Measurements from ENCODE around the gene TCF7L1.

Gene TCF7L1

DNA sequence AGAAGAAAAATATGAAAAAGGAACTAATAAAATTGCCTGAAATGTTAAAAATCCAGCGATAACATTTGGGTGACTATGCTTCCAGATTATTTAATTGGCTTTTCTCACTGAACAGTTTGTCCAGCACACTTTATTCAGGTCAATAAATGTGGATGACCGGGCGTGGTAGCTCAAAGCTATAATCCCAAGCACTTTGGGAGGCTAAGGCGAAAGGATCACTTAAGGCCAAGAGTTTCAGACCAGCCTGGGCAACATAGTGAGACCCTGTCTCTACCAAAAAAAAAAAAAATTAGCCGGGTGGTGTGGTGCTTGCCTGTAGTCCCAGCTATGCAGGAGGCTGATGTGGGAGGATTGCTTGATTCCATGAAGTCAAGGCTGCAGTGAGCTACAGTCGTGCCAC is 139.2 kb downstream of the TCF7L1 start:
- H3K9me3 Mint-ChIP-seq (ENCODE audit: low read depth), result no peaks in the 10 kb centered on the region
- no peaks in the 10 kb centered on the region for H3K4me1 Mint-ChIP-seq (ENCODE audit: low read depth)
- no peaks in the 10 kb centered on the region for H3K36me3 Mint-ChIP-seq
- no peak overlapping the region for H3K4me3 Mint-ChIP-seq
- H3K27ac Mint-ChIP-seq, result no peak overlapping the region
- H3K27me3 Mint-ChIP-seq, result peaks cover 1% of the 10 kb centered on the region

DNA sequence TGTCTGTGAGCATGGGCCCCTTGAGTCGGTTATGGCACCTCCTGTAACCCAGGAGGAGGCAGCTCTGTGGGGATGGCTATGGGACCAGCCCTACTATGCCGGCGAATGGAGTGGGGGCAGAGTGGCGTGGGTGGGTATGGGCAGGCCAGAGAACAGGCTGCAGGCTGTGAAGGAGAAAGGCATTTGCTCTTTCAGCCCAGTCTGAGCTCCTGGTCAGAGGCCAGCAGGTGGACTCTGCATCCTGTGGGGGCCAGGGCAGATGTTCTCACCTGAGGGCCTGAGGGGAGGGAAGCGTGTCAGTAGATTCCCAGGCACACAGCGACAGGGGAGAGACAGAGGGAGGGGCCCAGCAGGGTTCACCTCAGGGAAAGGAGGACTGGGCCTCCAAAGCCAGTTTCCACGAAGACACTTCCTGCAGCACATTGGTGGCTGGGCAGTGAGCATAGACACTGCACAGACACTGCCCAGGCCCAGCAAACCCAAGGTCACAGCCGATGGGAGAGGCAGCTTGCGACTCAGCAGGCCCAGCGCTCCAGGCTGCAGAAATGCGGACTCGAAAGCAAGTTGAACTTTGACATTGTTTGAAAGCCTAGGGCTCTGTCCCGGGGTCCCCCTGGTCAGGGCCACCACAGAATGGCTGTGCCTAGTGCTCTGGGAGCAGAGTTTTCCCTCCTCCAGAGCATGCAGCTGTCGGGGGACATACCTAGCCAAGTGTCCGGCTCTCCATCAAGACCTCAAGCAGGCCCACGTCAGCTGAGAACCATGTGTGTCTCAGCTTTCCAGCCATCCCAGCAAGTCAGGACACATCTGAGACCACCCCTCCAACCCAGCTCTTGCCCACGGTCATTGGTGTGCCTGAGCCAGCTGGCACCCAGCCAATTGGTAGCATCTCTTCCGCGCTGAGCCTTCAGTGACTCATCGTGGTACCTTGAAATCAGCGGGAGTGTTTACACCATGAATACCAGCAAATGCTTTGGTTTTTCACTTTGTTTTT is 140.8 kb downstream of the TCF7L1 start:
- H3K4me1 Mint-ChIP-seq (ENCODE audit: low read depth), result no peaks in the 10 kb centered on the region

DNA sequence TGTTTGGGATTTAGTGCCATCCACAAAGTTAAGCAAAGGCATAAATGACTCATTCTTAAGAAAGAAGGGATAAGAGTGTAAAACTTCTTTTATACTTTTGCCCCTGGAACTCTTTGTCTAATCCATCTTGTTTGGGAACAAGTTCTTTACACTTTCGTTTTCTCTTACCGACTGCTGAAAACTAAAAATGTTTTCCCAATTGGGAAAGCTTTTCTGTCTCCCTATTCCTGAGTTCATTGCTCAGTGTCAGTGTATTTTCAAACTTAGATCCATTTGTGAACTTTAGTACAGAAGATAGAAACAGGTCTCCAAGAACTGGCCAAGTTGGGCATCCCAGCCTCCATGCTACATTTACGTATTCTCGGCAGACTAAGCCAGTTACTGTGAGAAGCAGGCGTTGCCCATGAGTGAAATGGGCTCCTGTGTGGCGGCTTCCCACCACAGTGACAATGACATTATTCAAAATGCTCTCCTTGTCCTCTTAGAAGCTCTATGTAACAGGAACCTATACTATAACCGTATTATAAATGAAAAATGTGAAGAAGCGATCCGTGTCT is 142.9 kb downstream of the TCF7L1 start:
- Mint-ChIP-seq H3K4me1 (ENCODE audit: low read depth) (no peaks in the 10 kb centered on the region), H3K27me3 (no peaks in the 10 kb centered on the region), H3K4me3 (no peak overlapping the region), H3K36me3 (no peaks in the 10 kb centered on the region), H3K27ac (peak overlapping the region; percentile 54), H3K9me3 (ENCODE audit: low read depth) (no peaks in the 10 kb centered on the region)

More for the DNA sequence above, 140.8 kb downstream of the TCF7L1 start:
- H3K4me3 Mint-ChIP-seq, result no peak overlapping the region
- H3K36me3 Mint-ChIP-seq, result no peaks in the 10 kb centered on the region
- H3K27ac Mint-ChIP-seq, result no peak overlapping the region
- peaks cover 1% of the 10 kb centered on the region for H3K27me3 Mint-ChIP-seq
- no peaks in the 10 kb centered on the region for H3K9me3 Mint-ChIP-seq (ENCODE audit: low read depth)

DNA sequence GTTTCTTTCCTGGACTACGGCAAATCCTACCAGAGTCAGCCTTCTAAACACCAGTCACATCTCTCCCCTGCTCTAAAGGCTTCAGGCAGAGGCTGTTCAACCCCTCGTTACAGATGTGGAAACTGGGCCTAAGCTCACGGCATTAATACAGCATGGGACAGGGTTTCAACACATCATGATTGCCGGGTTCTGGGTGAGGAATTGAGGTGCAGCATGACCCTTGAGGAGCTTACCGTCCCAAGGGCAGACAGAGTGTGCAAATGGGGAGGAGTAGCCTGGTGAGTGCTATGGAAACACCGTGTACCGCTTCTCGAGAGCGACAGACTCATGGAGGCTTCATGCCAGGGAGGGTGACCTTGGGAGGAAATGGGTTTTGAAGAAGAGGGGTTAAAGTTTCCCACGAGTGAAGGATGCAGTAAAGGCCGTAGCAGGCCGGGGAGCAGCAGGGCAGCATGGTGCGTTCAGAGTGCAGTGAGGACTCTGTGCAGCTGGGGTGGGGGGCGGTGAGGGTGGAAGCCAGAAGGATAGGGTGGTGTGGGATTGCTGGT is 143.5 kb downstream of the TCF7L1 start:
- Mint-ChIP-seq H3K4me1 (ENCODE audit: low read depth) (no peaks in the 10 kb centered on the region), H3K4me3 (no peak overlapping the region), H3K27ac (no peak overlapping the region), H3K9me3 (ENCODE audit: low read depth) (no peaks in the 10 kb centered on the region), H3K36me3 (no peaks in the 10 kb centered on the region), H3K27me3 (no peaks in the 10 kb centered on the region)

DNA sequence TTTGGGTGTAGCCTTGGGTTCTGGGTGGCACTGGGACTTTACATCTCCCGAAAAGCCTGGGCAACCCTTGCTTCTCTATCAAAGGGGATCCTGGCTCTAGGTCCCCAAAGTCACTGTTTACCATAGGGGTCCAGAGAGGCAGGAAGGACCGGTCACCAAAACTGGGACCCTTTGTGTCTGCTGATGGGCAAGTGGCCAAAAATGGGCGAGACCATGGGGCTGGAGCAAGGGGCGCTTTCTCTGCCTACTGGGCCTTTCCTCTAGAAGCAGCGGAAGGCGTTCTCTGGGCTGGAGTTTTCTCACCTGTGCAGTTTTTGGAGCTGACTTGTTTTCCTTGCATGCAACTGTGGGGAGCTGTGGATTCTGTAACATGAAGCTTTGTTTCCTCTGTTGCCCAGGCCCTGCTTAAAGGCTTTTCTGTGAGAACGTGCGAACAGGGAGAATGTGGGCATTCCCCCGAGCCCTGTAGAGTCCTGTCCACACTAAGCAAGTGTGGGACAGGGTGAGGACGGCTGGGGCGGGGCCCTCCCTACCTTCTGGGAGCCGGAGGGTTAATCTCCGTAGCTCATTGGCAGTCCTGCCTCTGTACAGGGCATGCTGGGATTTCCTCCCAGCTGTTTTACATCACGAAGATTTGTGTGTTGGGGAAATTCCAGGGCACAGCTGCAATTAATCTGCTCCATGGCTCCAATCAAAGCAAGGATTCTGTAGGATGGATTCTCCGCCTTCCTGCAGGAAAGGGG is 144.4 kb downstream of the TCF7L1 start:
- Mint-ChIP-seq H3K4me3 (no peak overlapping the region), H3K9me3 (ENCODE audit: low read depth) (no peaks in the 10 kb centered on the region), H3K4me1 (ENCODE audit: low read depth) (no peaks in the 10 kb centered on the region), H3K36me3 (no peaks in the 10 kb centered on the region), H3K27me3 (no peaks in the 10 kb centered on the region), H3K27ac (no peak overlapping the region)

DNA sequence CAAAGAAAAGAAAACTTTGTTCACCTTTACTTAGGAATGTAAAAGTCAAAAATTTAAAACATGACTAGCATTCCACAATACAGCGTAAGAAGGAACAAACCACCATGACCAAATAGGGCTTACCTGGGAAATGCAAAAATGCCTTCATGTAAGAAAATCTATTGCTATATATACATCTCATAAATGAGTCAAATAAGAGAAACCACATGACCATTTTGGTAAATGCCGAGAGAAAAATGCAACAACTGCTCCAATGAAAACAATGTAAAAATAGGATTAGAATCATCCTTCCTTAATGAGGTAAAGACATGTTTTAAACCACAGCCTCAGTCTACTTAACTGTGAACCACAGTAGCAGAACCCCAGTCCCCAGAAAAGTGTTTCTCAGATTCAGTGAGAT is 145.2 kb downstream of the TCF7L1 start:
- H3K27me3 Mint-ChIP-seq, result no peaks in the 10 kb centered on the region

DNA sequence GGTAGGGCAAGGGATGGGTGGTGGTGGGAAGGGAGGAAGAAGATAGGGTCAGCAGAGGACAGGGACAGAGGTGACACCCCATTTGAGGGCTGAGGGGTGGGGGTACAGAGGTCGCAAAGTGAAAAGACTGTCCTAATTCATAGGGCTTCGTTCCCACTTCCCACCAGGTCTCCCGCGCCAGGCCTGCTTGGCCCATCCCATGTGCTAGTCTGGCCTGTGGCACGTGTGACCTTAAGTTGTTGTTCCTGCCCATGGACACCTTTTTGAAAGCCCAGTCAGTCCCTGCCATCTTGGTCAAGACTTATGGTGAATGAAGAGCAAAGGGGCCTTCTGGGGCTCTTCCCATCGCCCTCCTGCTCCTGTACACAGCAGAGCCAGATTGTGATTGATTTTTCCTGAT is 148.4 kb downstream of the TCF7L1 start:
- H3K27me3 Mint-ChIP-seq, result no peaks in the 10 kb centered on the region
- H3K4me3 Mint-ChIP-seq, result no peak overlapping the region

More for the DNA sequence above, 145.2 kb downstream of the TCF7L1 start:
- no peak overlapping the region for H3K4me3 Mint-ChIP-seq
- H3K9me3 Mint-ChIP-seq (ENCODE audit: low read depth), result no peaks in the 10 kb centered on the region
- no peak overlapping the region for H3K27ac Mint-ChIP-seq
- H3K4me1 Mint-ChIP-seq (ENCODE audit: low read depth), result no peaks in the 10 kb centered on the region
- no peaks in the 10 kb centered on the region for H3K36me3 Mint-ChIP-seq

DNA sequence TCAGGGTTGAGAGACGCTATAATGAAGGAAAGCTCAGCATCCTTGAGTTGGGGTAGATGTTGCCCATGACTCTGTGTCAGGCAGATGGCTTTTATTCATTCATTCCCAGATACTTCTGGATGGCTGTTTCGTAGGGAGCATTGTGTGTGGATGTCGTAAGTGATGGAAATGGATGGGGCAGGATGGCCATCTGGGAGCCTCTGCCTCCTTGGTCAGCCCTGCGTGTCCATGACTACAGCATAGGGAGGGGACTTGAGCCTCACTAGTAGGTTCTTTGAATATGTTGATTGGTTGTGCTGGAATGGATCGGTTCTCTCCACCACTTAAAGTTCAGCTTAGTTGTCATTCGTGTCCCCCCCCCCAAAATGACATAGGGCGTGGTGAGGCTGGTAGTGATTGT is 149.7 kb downstream of the TCF7L1 start:
- Mint-ChIP-seq H3K27me3 (no peaks in the 10 kb centered on the region), H3K36me3 (no peaks in the 10 kb centered on the region), H3K9me3 (ENCODE audit: low read depth) (no peaks in the 10 kb centered on the region), H3K4me3 (no peak overlapping the region), H3K27ac (no peak overlapping the region), H3K4me1 (ENCODE audit: low read depth) (peaks cover 4% of the 10 kb centered on the region)

More for the DNA sequence above, 148.4 kb downstream of the TCF7L1 start:
- H3K27ac Mint-ChIP-seq, result no peak overlapping the region
- peaks cover 2% of the 10 kb centered on the region for H3K4me1 Mint-ChIP-seq (ENCODE audit: low read depth)
- H3K9me3 Mint-ChIP-seq (ENCODE audit: low read depth), result no peaks in the 10 kb centered on the region
- no peaks in the 10 kb centered on the region for H3K36me3 Mint-ChIP-seq

DNA sequence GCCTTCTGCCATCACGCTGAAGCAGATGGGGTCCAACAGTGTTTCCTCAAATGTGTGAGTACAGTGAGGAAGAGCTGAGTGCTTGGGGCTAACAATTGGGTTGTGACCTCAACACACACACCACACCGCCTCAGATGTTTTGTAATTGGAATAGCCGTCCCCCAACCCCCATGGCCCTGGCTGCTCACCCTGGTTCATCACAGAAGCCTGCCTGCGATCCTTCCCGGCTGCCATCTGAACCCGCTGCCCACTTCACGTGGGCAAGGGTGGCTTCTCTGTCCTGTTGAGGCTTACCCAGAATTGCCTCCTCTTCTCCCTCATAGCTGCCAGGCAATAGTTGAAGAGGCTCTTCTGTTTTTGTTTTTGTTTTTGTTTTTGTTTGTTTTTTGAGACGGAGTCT is 150.4 kb downstream of the TCF7L1 start:
- Mint-ChIP-seq H3K36me3 (no peaks in the 10 kb centered on the region), H3K4me1 (ENCODE audit: low read depth) (peaks cover 4% of the 10 kb centered on the region), H3K27me3 (no peaks in the 10 kb centered on the region), H3K27ac (no peak overlapping the region), H3K9me3 (ENCODE audit: low read depth) (no peaks in the 10 kb centered on the region), H3K4me3 (no peak overlapping the region)

DNA sequence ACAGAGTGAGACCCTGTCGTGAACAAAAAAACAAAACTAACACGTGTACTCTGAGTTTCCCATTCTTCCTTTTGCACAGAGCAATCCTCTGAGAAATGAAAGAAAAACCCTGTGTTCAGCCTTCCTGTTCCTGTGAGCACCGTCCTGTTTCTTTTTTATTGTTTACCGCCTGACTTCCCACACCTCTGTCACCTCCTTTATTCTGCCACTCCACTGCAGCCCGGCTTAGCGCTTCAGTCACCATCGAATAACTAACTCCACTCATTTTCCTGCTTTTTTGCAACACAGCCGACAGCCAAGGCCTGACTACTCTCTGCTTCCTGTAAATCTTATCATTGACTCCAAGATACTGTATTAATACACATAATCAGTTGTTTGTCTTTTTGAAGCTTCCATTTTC is 153.7 kb downstream of the TCF7L1 start:
- peaks cover 19% of the 10 kb centered on the region for H3K4me1 Mint-ChIP-seq (ENCODE audit: low read depth)
- H3K36me3 Mint-ChIP-seq, result no peaks in the 10 kb centered on the region
- H3K27me3 Mint-ChIP-seq, result no peaks in the 10 kb centered on the region
- no peaks in the 10 kb centered on the region for H3K9me3 Mint-ChIP-seq (ENCODE audit: low read depth)
- H3K4me3 Mint-ChIP-seq, result no peak overlapping the region
- H3K27ac Mint-ChIP-seq, result no peak overlapping the region

DNA sequence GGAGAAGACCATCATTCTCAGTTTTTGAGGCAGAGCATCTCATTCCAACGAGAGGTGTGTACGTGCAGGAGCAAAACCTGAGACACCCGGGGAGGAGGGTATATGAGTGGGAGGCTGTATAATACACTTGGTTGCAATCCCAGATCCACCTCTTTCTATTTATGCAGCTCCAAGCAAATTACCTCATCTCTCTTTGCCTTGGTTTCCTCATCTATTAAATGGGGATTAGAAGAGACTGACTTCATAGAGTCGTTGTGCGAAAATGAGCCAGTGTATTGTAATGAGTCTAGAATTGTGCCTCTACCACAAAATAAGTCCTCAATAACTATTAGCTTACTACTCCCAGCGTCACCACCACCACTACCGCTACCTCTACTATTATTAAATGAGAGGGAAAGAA is 154.5 kb downstream of the TCF7L1 start:
- Mint-ChIP-seq H3K27ac (no peak overlapping the region), H3K27me3 (no peaks in the 10 kb centered on the region), H3K4me1 (ENCODE audit: low read depth) (peaks cover 19% of the 10 kb centered on the region), H3K36me3 (no peaks in the 10 kb centered on the region), H3K4me3 (no peak overlapping the region), H3K9me3 (ENCODE audit: low read depth) (no peaks in the 10 kb centered on the region)

DNA sequence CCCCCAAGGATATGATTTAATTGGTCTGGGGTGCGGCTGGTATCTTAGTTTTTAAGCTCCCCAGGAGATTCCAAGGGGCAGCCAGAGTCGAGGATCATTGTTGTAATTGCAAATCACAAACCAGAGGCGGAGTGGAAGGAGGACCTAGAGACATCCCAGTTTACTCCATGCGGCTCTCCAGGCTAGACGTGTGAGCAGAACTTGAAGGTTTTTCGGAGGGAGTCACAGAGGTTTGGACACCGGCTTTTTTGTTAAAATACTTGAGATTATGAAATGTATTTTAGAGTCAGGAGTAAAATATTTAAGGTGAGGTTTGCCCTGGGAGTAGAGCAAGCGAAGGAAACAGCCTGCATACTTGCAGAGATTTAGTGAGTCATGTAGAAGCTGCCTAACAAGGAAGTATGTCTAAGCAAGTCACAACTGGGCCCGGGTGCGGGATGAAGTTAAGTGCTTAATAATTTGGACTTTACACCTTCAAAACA is 155.1 kb downstream of the TCF7L1 start:
- peaks cover 19% of the 10 kb centered on the region for H3K4me1 Mint-ChIP-seq (ENCODE audit: low read depth)
- H3K27me3 Mint-ChIP-seq, result no peaks in the 10 kb centered on the region
- H3K27ac Mint-ChIP-seq, result no peak overlapping the region
- H3K9me3 Mint-ChIP-seq (ENCODE audit: low read depth), result no peaks in the 10 kb centered on the region
- no peak overlapping the region for H3K4me3 Mint-ChIP-seq
- H3K36me3 Mint-ChIP-seq, result no peaks in the 10 kb centered on the region

DNA sequence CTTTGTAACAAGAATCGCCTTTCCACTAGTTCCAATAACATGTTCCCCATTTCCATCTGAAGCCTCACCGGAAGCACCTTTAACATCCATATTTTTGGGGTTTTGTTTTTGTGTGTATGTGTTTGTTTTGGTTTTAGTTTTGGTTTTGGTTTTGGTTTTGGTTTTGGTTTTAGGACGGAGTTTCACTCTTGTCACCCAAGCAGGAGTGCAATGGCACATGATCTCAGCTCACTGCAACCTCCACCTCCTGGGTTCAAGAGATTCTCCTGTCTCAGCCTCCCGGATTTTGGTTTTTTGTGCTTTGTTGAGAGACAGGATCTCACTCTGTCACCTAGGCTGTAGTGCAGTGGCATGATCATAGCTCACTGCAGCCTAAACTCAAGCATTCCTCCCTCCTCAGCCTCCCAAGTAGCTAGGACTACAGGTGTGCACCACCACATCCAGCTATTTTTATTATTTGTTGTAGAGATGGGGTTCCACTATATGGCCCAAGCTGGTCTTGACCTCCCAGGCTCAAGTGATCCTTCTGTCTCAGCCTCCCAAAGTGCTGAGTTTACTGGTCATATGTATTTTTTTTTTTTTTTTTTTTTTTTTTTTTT is 158.3 kb downstream of the TCF7L1 start:
- Mint-ChIP-seq H3K36me3 (no peaks in the 10 kb centered on the region), H3K4me3 (peak overlapping the region; percentile 6), H3K9me3 (ENCODE audit: low read depth) (no peaks in the 10 kb centered on the region), H3K27me3 (no peaks in the 10 kb centered on the region), H3K27ac (peak overlapping the region; percentile 74), H3K4me1 (ENCODE audit: low read depth) (peaks cover 16% of the 10 kb centered on the region)

DNA sequence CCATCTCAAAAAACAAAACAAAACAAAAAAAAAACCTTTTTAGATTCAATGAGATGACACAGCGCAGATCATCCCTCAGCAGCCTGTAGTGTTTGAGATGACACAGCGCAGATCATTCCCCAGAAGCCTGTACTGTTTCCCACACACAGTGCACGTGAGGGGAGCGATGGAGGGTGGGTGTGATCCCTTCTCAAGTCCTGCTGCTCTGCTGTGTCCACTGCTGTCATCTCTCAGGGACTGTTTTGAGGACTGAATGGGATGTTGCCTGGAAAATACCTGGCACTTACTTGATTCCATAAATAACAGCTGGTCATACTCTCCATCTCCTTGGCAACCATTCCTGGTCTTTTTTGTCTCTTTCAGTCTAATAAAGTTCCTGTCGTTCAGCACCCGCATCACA is 168.9 kb downstream of the TCF7L1 start:
- H3K4me1 Mint-ChIP-seq (ENCODE audit: low read depth), result peaks cover 19% of the 10 kb centered on the region
- peaks cover 2% of the 10 kb centered on the region for H3K27me3 Mint-ChIP-seq
- H3K4me3 Mint-ChIP-seq, result no peak overlapping the region
- no peak overlapping the region for H3K27ac Mint-ChIP-seq
- no peaks in the 10 kb centered on the region for H3K36me3 Mint-ChIP-seq
- H3K9me3 Mint-ChIP-seq (ENCODE audit: low read depth), result no peaks in the 10 kb centered on the region
